GM20431 (cell line): ENCODE results near the gene HLTF.

ENCODE experiments used
- in situ Hi-C: fragments of 300-500 bp; cut with MseI, MboI; formaldehyde crosslinking; loops from one replicate; pipeline ENCODE4 v1.15.0; 2020; ENCODE audit warnings: low sequenced_read_pairs; ENCODE audit not compliant: unreplicated experiment

The HLTF gene

GRCh38 chr3:149090461-149090860 is 4.1 kb upstream of the HLTF start:
- in situ Hi-C loops: no loop called here

- in situ Hi-C loops: no loop called here
These were observed 3.1 kb upstream of the HLTF start for GRCh38 chr3:149089395-149089794.

- in situ Hi-C loops: no loop called here
These were observed 875 bp upstream of the HLTF start for GRCh38 chr3:149087208-149087607.

GRCh38 chr3:149085828-149086231 is 503 bp downstream of the HLTF start:
- in situ Hi-C loops: no loop called here

- in situ Hi-C loops: no loop called here
These were observed 4.6 kb downstream of the HLTF start for GRCh38 chr3:149081772-149082171.

- in situ Hi-C loops: no loop called here
These were observed 5.6 kb downstream of the HLTF start for GRCh38 chr3:149080699-149081091.

GRCh38 chr3:149080011-149080698 is 6.2 kb downstream of the HLTF start:
- in situ Hi-C loops: no loop called here

GRCh38 chr3:149077628-149078027 is 8.7 kb downstream of the HLTF start:
- in situ Hi-C loops: no loop called here

- in situ Hi-C loops: no loop called here
These were observed 18.4 kb downstream of the HLTF start for GRCh38 chr3:149067883-149068282.

- in situ Hi-C loops: no loop called here
These were observed 24.6 kb downstream of the HLTF start for GRCh38 chr3:149061776-149062175.

- in situ Hi-C loops: no loop called here
These were observed 27.7 kb downstream of the HLTF start for GRCh38 chr3:149058602-149059001.

- in situ Hi-C loops: no loop called here
These were observed 28.1 kb downstream of the HLTF start for GRCh38 chr3:149058198-149058597.

- in situ Hi-C loops: no loop called here
These were observed 30.8 kb downstream of the HLTF start for GRCh38 chr3:149055575-149055974.

GRCh38 chr3:149044339-149045083 is 41.8 kb downstream of the HLTF start:
- in situ Hi-C loops: no loop called here

GRCh38 chr3:149042789-149043386 is 43.4 kb downstream of the HLTF start:
- in situ Hi-C loops: no loop called here

- in situ Hi-C loops: no loop called here
These were observed 48.0 kb downstream of the HLTF start for GRCh38 chr3:149038322-149038721.

GRCh38 chr3:149037684-149038083 is 48.6 kb downstream of the HLTF start:
- in situ Hi-C loops: no loop called here

- in situ Hi-C loops: no loop called here
These were observed 55.2 kb downstream of the HLTF start for GRCh38 chr3:149031096-149031495.

- in situ Hi-C loops: no loop called here
These were observed 59.6 kb downstream of the HLTF start for GRCh38 chr3:149026718-149027117.

- in situ Hi-C loops: no loop called here
These were observed 62.4 kb downstream of the HLTF start for GRCh38 chr3:149023951-149024350.

- in situ Hi-C loops: no loop called here
These were observed 64.5 kb downstream of the HLTF start for GRCh38 chr3:149021830-149022229.
